Testis (tissue), 3 donors: ENCODE data around the gene TRIO. TPM values are rescaled to one million over a fixed set of nuclear protein-coding genes. Genes with fewer than 3 reads are reported as not detected.

Experiments used
- DNase-seq: peaks from one replicate; pipeline ENCODE4 v3.0.0-alpha.2; 2019
- H3K27ac ChIP-seq, 2 donors: fragments of 200-600 bp; sonication (generic); one replicate each; pipeline ENCODE4 v1.5.1; 2019
- H3K27me3 ChIP-seq: fragments of 200-600 bp; sonication (generic); one replicate; pipeline ENCODE4 v1.5.1; 2019
- H3K36me3 ChIP-seq: fragments of 200-600 bp; sonication (generic); one replicate; pipeline ENCODE4 v1.5.1; 2017; ENCODE audit warnings: low read depth; ENCODE audit errors: missing control alignments
- H3K4me1 ChIP-seq: fragments of 200-600 bp; sonication (generic); one replicate; pipeline ENCODE4 v1.5.1; 2019
- H3K4me3 ChIP-seq, 2 donors: fragments of 200-600 bp; sonication (generic); one replicate each; pipeline ENCODE4 v1.5.1; 2017 to 2019
- H3K9me3 ChIP-seq: fragments of 200-600 bp; sonication (generic); one replicate; pipeline ENCODE4 v1.5.1; 2017
- CTCF ChIP-seq, 3 experiments: fragments of 450-650 bp in 2 of 3; fragments of 200-600 bp in 1 of 3; sonication (generic) in 1 of 3; IDR thresholded peaks; one replicate each; pipeline ENCODE4 v1.5.1; 2016 to 2019; ENCODE audit warnings: antibody characterized with exemption in 3 of 3, mild to moderate bottlenecking in 2 of 3, moderate library complexity in 1 of 3
- POLR2A ChIP-seq: fragments of 450-650 bp; IDR thresholded peaks from one replicate; pipeline ENCODE4 v1.6.1; 2017; ENCODE audit warnings: antibody characterized with exemption, mild to moderate bottlenecking, moderate library complexity
- WGBS, 2 donors: methylation state at CpG; one replicate each; pipeline ENCODE4 v1.1.5; 2018; 5-methylcytosine and 5-hydroxymethylcytosine counted together
- intact Hi-C: fragments of 100-400 bp; cut with DNase I; formaldehyde crosslinking; loops from one replicate; pipeline ENCODE4 v1.15.1; 2023; ENCODE audit warnings: low total_unique reads
- polyA plus RNA-seq: library from polyadenylated mRNA; stranded (reverse); fragments of 350-450 nt; fragmentation: Illumina TruSeq; extraction: RNeasy Lipid Tissue Mini Kit (QIAGEN cat#74804); gene quantifications from one replicate; pipeline ENCODE4 v1.2.3, GENCODE V29; 2014; ENCODE audit warnings: low read depth, low replicate concordance; ENCODE audit not compliant: insufficient read depth
- total RNA-seq, 2 donors: library from RNA; depleted of rRNA; stranded (reverse); fragments of >200 nt; gene quantifications; one replicate each; pipeline ENCODE4 v1.2.3, GENCODE V29; 2016

Gene TRIO
- total and polyA plus RNA-seq, 3 donors from 2014 or later: 47.2 to 295 (median 249) TPM

DNA sequence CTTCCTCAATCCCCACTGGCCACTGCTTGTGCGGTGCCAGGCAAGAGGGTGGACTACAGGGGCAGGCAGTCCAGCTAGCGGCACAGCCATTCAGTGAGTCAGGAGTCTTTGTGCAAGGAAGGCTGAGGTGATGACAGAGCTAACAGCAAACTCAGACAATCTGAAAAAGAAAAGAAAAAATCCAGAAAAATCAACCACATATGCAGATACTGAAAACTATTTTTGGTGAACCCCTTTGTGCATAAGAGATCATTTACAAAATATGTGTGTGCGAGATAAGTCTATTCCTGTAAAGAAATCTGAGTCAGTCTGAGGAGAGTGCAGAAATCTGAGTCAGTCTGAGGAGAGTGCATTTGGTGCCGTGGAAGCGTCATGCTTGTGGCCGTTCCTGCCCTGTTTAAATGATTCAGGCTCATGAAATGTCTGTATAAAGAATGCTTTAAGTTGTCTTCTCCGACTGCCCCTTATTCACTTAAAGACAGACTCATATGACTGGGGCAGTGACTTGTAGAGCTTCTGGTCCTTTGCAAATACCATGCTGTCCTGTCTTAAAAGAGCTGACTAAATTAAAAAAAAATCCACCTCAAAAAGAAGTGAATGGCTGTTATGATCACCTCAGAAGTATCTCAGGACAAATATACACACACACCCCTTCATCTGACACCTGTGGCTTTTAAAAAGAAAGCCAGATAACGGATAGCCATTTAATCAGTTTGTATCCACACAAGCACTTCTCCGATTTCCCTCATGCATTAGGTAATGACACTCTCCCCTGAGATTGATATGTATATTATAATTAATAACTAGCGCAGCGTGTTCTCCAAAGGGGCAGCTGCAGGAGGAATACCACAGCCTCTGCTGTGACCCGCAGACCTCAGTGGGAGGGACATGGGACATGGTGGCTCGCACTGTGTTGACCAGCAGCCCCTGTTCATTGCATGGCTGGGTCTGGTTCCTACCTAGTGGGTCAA, 47.3 kb downstream of the TRIO start:
- TF ChIP-seq POLR2A (no peak), CTCF (IDR thresholded peaks at IDR 0.05) (no peak)
- intact Hi-C loops: no loop called here
- H3K4me3 ChIP-seq: no peak overlapping the region
- no peak overlapping the region for H3K27ac ChIP-seq
- 60 to 67% methylated on average over 13 of the region's 13 CpGs for WGBS, 2 donors
- no peaks in the 10 kb centered on the region for H3K27me3 ChIP-seq
- H3K4me1 ChIP-seq: peaks cover 5% of the 10 kb centered on the region
- H3K36me3 ChIP-seq: no peaks in the 10 kb centered on the region
- no peaks in the 10 kb centered on the region for H3K9me3 ChIP-seq
- DNase-seq: no peak

DNA sequence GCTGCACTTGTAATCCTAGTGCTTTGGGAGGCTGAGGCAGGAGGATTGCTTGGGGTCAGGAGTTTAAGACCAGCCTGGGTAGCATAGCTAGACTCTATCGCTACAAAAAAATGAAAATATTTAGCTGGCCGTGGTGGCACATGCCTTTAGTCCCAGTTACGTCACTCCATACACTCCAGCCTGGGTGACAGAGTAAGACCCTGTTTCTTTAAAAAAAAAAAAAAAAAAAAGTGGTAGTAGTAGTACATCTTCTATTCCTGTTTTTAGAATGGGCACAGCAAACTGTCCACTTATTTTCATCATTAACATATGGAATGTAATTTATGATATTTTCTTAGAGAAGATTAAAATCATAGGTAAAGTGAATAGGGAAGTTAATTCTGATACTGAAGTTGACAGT, 48.2 kb downstream of the TRIO start:
- TF ChIP-seq POLR2A: no peak
- TF ChIP-seq CTCF (IDR thresholded peaks at IDR 0.05): no peak
- intact Hi-C loops: no loop called here
- Histone ChIP-seq H3K27ac (no peak overlapping the region), H3K4me1 (peaks cover 3% of the 10 kb centered on the region), H3K27me3 (no peaks in the 10 kb centered on the region), H3K36me3 (no peaks in the 10 kb centered on the region), H3K9me3 (no peaks in the 10 kb centered on the region), H3K4me3 (no peak overlapping the region)
- DNase-seq: no peak
- WGBS, 2 donors: 72 to 73% methylated on average over 3 of the region's 3 CpGs

- intact Hi-C loops: no loop called here
- H3K27me3 ChIP-seq: no peaks in the 10 kb centered on the region
- no peak overlapping the region for H3K27ac ChIP-seq
- no peak for DNase-seq
- 79 to 83% methylated on average over 4 of the region's 4 CpGs for WGBS, 2 donors
- no peaks in the 10 kb centered on the region for H3K9me3 ChIP-seq
- no peak for TF ChIP-seq CTCF (IDR thresholded peaks at IDR 0.05)
- no peak for TF ChIP-seq POLR2A
- H3K36me3 ChIP-seq: no peaks in the 10 kb centered on the region
- peaks cover 10% of the 10 kb centered on the region for H3K4me1 ChIP-seq
- H3K4me3 ChIP-seq: no peak overlapping the region
Measured at GRCh38 chr5:14193496-14193895, 50.4 kb downstream of the TRIO start.

DNA sequence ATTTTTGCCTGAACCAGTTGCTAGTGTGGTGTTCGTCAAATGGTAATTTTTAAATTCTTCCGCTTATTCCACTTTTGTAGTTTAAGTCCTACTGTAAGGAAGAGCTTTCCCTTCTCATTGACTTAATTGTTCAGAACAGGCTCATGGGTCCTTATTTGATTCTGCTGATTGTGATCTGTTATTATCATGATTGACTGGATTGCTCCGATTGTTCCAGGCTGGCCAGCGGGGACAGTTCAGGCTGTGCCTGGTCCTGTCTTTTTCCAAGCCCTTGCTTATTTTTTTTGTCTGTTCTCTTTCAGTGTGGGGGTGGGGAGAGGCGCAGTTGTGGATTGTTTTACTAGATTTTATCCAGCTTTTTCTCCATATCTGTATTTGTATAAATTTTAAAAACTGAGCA, 52.4 kb downstream of the TRIO start:
- H3K9me3 ChIP-seq: no peaks in the 10 kb centered on the region
- WGBS, 2 donors: 92 to 95% methylated on average over 5 of the region's 5 CpGs
- H3K4me3 ChIP-seq: no peak overlapping the region
- TF ChIP-seq CTCF (IDR thresholded peaks at IDR 0.05): no peak
- TF ChIP-seq POLR2A: no peak
- DNase-seq: no peak
- H3K36me3 ChIP-seq: no peaks in the 10 kb centered on the region
- intact Hi-C loops: no loop called here
- H3K4me1 ChIP-seq: peaks cover 24% of the 10 kb centered on the region
- no peaks in the 10 kb centered on the region for H3K27me3 ChIP-seq
- no peak overlapping the region for H3K27ac ChIP-seq

GRCh38 chr5:14197056-14197455, 53.9 kb downstream of the TRIO start:
- Histone ChIP-seq H3K27me3 (no peaks in the 10 kb centered on the region), H3K4me1 (peaks cover 28% of the 10 kb centered on the region), H3K9me3 (no peaks in the 10 kb centered on the region), H3K4me3 (no peak overlapping the region), H3K36me3 (no peaks in the 10 kb centered on the region), H3K27ac (no peak overlapping the region)
- no peak for TF ChIP-seq POLR2A
- no peak for TF ChIP-seq CTCF (IDR thresholded peaks at IDR 0.05)
- 53 to 79% methylated on average over 5 of the region's 5 CpGs for WGBS, 2 donors
- intact Hi-C loops: no loop called here
- DNase-seq: no peak
